Common myeloid progenitor, CD34-positive (primary cell): ENCODE measurements around the gene FAM89B.

ENCODE experiments used
- CTCF ChIA-PET: fragments of 350-600 bp; sonication (Branson Sonifier 250); formaldehyde crosslinking; loops from one replicate; lab custom pipeline; 2021; ENCODE audit warnings: antibody characterized with exemption; lab: Charles Lee
- POLR2A ChIA-PET: fragments of 350-600 bp; sonication (Branson Sonifier 250); formaldehyde crosslinking; loops from one replicate; lab custom pipeline; 2021; ENCODE audit warnings: antibody characterized with exemption; lab: Charles Lee
- DNase-seq, 3 donors: peaks; one replicate each; pipeline versions ENCODE4 v3.0.0 to v3.0.0-alpha.2; 2013
- H3K27ac ChIP-seq, 2 experiments: 1 replicate in 1 of 2; 2 replicates in 1 of 2; pipeline ENCODE4 v1.7.0; 2013; ENCODE audit warnings: inconsistent platforms in 2 of 2, low read length in 2 of 2, mild to moderate bottlenecking in 2 of 2, low read depth in 1 of 2, moderate library complexity in 1 of 2; ENCODE audit not compliant: severe bottlenecking in 2 of 2, insufficient read depth in 1 of 2, poor library complexity in 1 of 2
- H3K27me3 ChIP-seq, 5 experiments: replicated peaks in 2 of 5; 1 replicate in 3 of 5; 2 replicates in 2 of 5; pipeline versions ENCODE4 v1.6.1 to v1.7.0; 2013; ENCODE audit warnings: low read length in 4 of 5, mild to moderate bottlenecking in 2 of 5, moderate library complexity in 2 of 5, inconsistent platforms in 1 of 5; ENCODE audit not compliant: insufficient read depth in 5 of 5, control insufficient read depth in 4 of 5
- H3K36me3 ChIP-seq, 4 experiments: 1 replicate in 2 of 4; 2 replicates in 2 of 4; pipeline versions ENCODE4 v1.6.1 to v1.7.0; 2013; ENCODE audit warnings: low read length in 3 of 4, control low read depth in 1 of 4, mild to moderate bottlenecking in 1 of 4; ENCODE audit not compliant: control insufficient read depth in 4 of 4, insufficient read depth in 4 of 4
- H3K4me1 ChIP-seq, 4 experiments: 1 replicate in 3 of 4; 2 replicates in 1 of 4; pipeline versions ENCODE4 v1.6.1 to v1.7.1; 2013; ENCODE audit warnings: low read length in 3 of 4, mild to moderate bottlenecking in 3 of 4, control low read depth in 1 of 4, inconsistent platforms in 1 of 4, moderate library complexity in 1 of 4; ENCODE audit not compliant: control insufficient read depth in 4 of 4, insufficient read depth in 4 of 4; ENCODE audit errors: control extremely low read depth in 1 of 4
- H3K4me3 ChIP-seq, 7 experiments: 1 replicate in 4 of 7; 2 replicates in 3 of 7; pipeline versions ENCODE4 v1.5.1 to v1.7.0; 2013; ENCODE audit warnings: mild to moderate bottlenecking in 7 of 7, low read length in 6 of 7, moderate library complexity in 6 of 7, inconsistent platforms in 2 of 7, low read depth in 2 of 7, control low read depth in 1 of 7; ENCODE audit not compliant: insufficient read depth in 4 of 7, control insufficient read depth in 1 of 7; ENCODE audit errors: extremely low read depth in 1 of 7
- H3K9me3 ChIP-seq, 5 experiments: 1 replicate in 4 of 5; 2 replicates in 1 of 5; pipeline versions ENCODE4 v1.6.1 to v1.7.1; 2013; ENCODE audit warnings: low read length in 4 of 5, mild to moderate bottlenecking in 2 of 5, inconsistent platforms in 1 of 5, low read depth in 1 of 5, moderate library complexity in 1 of 5; ENCODE audit not compliant: control insufficient read depth in 4 of 5, insufficient read depth in 2 of 5; ENCODE audit errors: control extremely low read depth in 1 of 5
- WGBS: methylation state at CpG from one replicate; pipeline ENCODE4 v1.1.5; 2013; ENCODE audit not compliant: insufficient coverage; 5-methylcytosine and 5-hydroxymethylcytosine counted together

Gene FAM89B

DNA sequence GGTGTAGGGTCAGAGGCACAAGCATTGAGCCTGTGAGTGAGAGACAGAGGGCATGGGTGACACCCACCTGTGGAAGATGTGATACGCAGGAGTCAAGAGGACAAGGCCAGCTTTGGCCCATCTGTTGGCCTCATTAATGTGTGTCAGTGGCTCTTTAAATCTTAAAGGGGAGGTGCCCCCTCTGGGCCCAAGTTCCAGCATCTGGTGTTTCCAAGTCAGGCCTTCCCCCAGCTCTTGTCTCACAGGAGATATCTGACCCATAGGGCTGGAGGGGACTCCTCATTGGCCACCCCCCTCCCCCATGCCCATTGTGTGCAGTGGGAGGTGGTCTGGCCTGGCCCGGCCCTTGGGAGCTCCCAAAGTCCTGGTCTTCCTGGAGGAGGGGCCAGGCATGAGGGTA lies 14.3 kb downstream of the FAM89B start:
- Histone ChIP-seq H3K27me3 (no peaks in the 10 kb centered on the region), H3K27ac (no peak overlapping the region), H3K36me3 (peaks cover 4 to 53% (median 31%) of the 10 kb centered on the region in 4 experiments), H3K4me3 (no peak overlapping the region), H3K9me3 (no peaks in the 10 kb centered on the region), H3K4me1 (peaks cover 0 to 36% (median 26%) of the 10 kb centered on the region in 4 experiments)
- WGBS = 100% methylated on average over 1 of the region's 2 CpGs
- ChIA-PET POLR2A (interaction anchor here (5.4 kb wide), 1 partner anchor 11 kb away, joined by 32 read pairs; the partner anchor contains the start of gene EHBP1L1), CTCF (interaction anchor here (0.6 to 16.6 kb wide), 6 partner anchors 7 to 450 kb away, joined by 3 to 262 read pairs (median 144); partner anchors contain the start of genes EHBP1L1, FAM89B, MAP3K11 and PCNX3)
- DNase-seq = no peak

DNA sequence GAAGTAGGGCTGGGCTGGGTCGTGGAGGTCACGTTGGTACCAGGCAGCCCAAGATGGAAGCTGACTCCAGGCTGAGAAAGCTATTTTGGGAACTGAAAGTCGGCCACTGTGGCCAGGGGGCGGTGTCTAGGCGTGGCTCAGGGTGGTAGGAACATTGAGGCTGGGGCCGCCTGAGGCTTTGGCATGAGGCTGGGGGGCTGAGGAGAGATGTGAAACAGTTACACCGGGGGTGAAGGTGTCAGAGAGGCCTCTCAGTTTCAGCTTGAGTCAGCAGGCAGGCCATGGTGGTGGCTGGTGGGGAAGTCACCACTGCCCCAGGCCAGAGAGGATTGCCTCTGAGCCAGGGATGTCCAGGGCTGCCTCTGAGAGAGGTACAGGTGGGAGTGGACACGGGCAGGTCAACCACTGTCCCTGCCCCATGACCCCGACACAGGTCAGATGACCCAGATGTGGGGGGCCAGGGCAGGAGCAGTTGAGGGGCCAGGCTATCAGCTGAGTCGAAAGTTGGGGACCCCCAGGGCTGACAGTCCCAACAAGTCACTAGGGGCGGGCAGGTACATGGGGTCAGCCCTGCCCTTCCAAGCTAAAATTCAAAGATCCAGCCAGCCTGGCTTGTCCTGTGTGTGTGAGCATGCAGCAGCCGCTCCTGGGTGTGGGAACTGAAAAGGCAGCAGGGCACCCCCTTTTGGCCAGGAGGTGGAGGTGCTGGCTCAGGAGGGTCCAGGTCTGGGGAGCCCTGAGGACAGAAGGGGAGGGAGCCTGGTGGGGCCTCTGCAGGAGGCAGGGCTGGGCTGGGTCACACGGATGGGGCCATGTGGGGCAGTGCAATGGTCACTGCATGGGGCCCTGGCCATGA lies 16.1 kb downstream of the FAM89B start:
- CTCF ChIA-PET = interaction anchor here (0.9 to 16.6 kb wide), 9 partner anchors 9 to 255 kb away, joined by 3 to 262 read pairs (median 21); partner anchors contain the start of genes DPF2, EHBP1L1, FAM89B and MAP3K11
- peak; percentile 76 to 85 (median 85) for DNase-seq
- WGBS = 20% methylated on average over 12 of the region's 13 CpGs
- H3K27ac ChIP-seq = peak overlapping the region in 1 of 2 experiments; percentile 49
- POLR2A ChIA-PET = interaction anchor here (0.5 to 5.4 kb wide), 6 partner anchors 8 to 18 kb away, joined by 3 to 32 read pairs (median 4); partner anchors contain the start of genes EHBP1L1, FAM89B and ZNRD2
- H3K9me3 ChIP-seq = no peaks in the 10 kb centered on the region
- peaks cover 0 to 37% (median 28%) of the 10 kb centered on the region in 4 experiments for H3K4me1 ChIP-seq
- H3K27me3 ChIP-seq = no peaks in the 10 kb centered on the region
- H3K36me3 ChIP-seq = peaks cover 7 to 59% (median 34%) of the 10 kb centered on the region in 4 experiments
- H3K4me3 ChIP-seq = peak overlapping the region in 3 of 7 experiments; percentile 25 to 44 (median 38)

DNA sequence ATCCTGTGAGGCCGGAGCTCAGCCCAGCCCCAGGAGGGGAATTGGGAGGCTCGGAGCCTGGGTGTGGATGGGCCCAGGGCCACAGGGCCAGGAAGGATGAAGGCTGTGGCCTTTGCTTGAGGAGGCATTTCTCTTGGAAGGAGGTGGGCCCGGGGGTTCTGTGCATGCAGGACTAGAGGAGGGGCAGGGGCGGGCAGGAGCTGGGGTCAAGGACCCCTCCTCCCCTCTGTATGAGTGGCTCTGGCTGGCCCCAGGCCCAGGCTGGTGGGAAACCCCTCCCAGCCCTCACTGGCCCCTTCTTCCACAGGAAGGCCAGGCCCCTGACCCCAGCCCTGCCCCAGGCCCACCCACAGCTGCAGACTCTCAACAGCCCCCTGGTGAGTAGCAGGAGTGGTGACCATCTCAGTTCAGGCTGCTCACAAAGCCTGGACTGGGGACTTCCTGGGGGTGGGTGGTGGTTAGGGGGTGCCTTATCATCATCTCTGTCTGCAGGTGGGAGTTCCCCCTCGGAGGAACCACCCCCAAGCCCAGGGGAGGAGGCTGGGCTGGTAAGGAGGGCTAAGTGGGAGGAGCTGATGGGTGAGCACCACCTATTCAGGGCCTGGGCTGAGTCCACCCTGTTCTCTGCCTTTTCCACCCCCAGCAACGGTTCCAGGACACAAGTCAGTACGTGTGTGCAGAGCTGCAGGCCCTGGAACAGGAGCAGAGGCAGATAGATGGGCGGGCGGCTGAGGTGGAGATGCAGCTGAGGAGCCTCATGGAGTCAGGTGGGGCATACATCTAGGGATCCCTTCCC lies 17.3 kb downstream of the FAM89B start:
- DNase-seq = peak in 2 of 3 donors; percentile 79 to 83
- H3K27me3 ChIP-seq = no peaks in the 10 kb centered on the region
- H3K36me3 ChIP-seq = peaks cover 7 to 53% (median 30%) of the 10 kb centered on the region in 4 experiments
- no peak overlapping the region for H3K4me3 ChIP-seq
- WGBS = 92% methylated on average over 8 of the region's 9 CpGs
- no peaks in the 10 kb centered on the region for H3K9me3 ChIP-seq
- POLR2A ChIA-PET = interaction anchor here (0.7 to 1.2 kb wide), 2 partner anchors 9 to 13 kb away, joined by 3 read pairs; partner anchors contain the start of gene EHBP1L1
- H3K4me1 ChIP-seq = peaks cover 0 to 41% (median 28%) of the 10 kb centered on the region in 4 experiments
- CTCF ChIA-PET = interaction anchor here (0.7 to 16.6 kb wide), 8 partner anchors 9 to 271 kb away, joined by 3 to 262 read pairs (median 70); partner anchors contain the start of genes EHBP1L1, FAM89B, MAP3K11 and PCNX3
- no peak overlapping the region for H3K27ac ChIP-seq

DNA sequence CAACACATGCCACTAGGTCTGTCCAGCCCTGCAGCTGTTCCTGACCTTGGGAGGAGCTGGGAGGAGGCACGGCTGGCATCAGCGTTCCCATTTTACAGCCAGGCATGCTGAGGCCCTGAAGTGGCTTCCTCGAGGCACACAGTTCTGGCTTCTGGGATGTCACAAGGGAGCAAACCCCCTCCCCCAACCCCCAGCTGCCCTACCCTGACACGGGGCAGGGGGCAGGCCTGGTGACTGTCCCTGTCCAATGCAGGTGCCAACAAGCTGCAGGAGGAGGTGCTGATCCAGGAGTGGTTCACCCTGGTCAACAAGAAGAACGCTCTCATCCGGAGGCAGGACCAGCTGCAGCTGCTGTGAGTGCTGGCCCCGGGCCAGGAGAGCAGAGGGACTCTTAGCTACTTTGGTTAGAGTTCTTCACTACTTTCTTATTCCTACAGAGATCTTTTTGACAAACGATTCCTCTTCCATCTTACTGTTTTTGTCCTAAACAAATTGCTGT lies 18.0 kb downstream of the FAM89B start:
- H3K4me1 ChIP-seq = peaks cover 0 to 41% (median 30%) of the 10 kb centered on the region in 4 experiments
- H3K4me3 ChIP-seq = no peak overlapping the region
- ChIA-PET CTCF (interaction anchor here (0.7 to 16.6 kb wide), 7 partner anchors 8 to 271 kb away, joined by 3 to 262 read pairs (median 119); partner anchors contain the start of genes EHBP1L1, FAM89B, MAP3K11 and PCNX3), POLR2A (interaction anchor here (0.7 kb wide), 1 partner anchor 14 kb away, joined by 3 read pairs; the partner anchor contains the start of gene EHBP1L1)
- no peaks in the 10 kb centered on the region for H3K27me3 ChIP-seq
- no peak overlapping the region for H3K27ac ChIP-seq
- no peak for DNase-seq
- peaks cover 7 to 49% (median 28%) of the 10 kb centered on the region in 4 experiments for H3K36me3 ChIP-seq
- 91% methylated on average over 6 of the region's 8 CpGs for WGBS
- no peaks in the 10 kb centered on the region for H3K9me3 ChIP-seq

DNA sequence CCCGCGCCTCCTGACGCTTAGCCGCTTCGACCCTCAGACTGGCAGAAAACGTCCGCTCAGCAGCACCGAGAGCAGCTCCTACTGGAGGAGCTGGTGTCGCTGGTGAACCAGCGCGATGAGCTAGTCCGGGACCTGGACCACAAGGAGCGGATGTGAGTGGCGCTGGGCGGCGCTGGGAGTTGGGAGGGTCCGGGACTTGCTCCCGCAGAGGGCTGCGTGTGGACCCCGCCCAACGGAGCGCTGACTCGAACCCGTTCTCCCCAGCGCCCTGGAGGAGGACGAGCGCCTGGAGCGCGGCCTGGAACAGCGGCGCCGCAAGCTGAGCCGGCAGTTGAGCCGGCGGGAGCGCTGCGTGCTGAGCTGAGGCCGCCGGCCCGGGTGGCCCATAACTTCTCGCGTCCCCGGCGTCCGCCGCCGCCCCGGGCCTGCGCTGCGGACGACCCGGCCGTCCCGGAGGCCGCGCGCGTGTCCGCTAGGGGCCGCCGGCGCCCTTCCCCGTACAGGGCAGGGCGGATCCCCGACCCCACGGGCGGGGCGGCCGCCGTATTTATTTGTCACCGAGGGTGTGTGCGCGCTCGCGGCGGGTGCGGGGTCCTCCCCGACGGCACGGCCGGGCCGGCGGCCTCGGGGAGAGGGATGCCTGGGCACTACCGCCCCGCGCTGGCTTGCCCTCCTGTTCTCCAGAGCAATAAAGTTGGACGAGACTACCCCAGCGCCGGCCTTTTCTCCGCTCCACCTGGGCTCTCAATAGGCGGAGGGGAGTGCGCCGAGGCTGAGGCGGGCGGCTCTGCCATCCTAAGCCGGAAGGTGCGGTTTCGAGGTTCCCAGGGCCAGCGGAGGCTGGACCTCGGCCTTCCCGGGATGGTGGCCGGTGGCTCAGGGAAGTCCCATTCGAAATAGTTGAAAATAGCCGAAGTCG lies 19.9 kb downstream of the FAM89B start:
- POLR2A ChIA-PET = interaction anchor here (0.7 kb wide), 1 partner anchor 52 kb away, joined by 3 read pairs; no protein-coding TSS in a partner anchor
- DNase-seq = no peak
- Histone ChIP-seq H3K27ac (no peak overlapping the region), H3K27me3 (no peaks in the 10 kb centered on the region), H3K36me3 (peaks cover 7 to 40% (median 21%) of the 10 kb centered on the region in 4 experiments), H3K9me3 (no peaks in the 10 kb centered on the region), H3K4me1 (peaks cover 0 to 36% (median 33%) of the 10 kb centered on the region in 4 experiments), H3K4me3 (peak overlapping the region in 1 of 7 experiments; percentile 19)
- CTCF ChIA-PET = interaction anchor here (1.0 to 16.6 kb wide), 9 partner anchors 13 to 317 kb away, joined by 3 to 229 read pairs (median 9); partner anchors contain the start of genes EHBP1L1, FAM89B, MAP3K11 and PCNX3
- WGBS = 79% methylated on average over 86 of the region's 106 CpGs
